HG03139 (cell line): ENCODE data around the gene TMEM120A.
"Not testable (repeated sequence)": the region's sequence is repeated elsewhere in the genome, so short reads cannot be mapped to it uniquely, and the experiment has no call there.

Experiments used
- ATAC-seq: cut with Tn5 transposase; IDR thresholded peaks from one replicate; pipeline ENCODE4 v1.9.1; 2021; ENCODE audit not compliant: unreplicated experiment

Gene TMEM120A

GRCh38 chr7:75994388-75995051, at the start of gene TMEM120A:
TMEM120A (minus strand) TSS chr7:75994595; CDS start chr7:75994570, 25 bp downstream.
- peak; percentile 89 for ATAC-seq

GRCh38 chr7:76040126-76040525, 45.7 kb upstream of the TMEM120A start:
- ATAC-seq: no peak

GRCh38 chr7:76037310-76037709, 42.9 kb upstream of the TMEM120A start:
- ATAC-seq: no peak

- ATAC-seq: no peak
These were observed 37.6 kb upstream of the TMEM120A start for GRCh38 chr7:76031964-76032363.

GRCh38 chr7:76029682-76030081, 35.3 kb upstream of the TMEM120A start:
- not testable (repeated sequence) for ATAC-seq

- no peak for ATAC-seq
These were observed 28.6 kb upstream of the TMEM120A start for GRCh38 chr7:76023002-76023401.

GRCh38 chr7:76022026-76022780, 27.8 kb upstream of the TMEM120A start:
- ATAC-seq: no peak

- ATAC-seq: no peak
These were observed 25.8 kb upstream of the TMEM120A start for GRCh38 chr7:76020031-76020714.

GRCh38 chr7:76018520-76018919, 24.1 kb upstream of the TMEM120A start:
- ATAC-seq: not testable (repeated sequence)

- ATAC-seq: no peak
These were observed 22.0 kb upstream of the TMEM120A start for GRCh38 chr7:76016191-76016947.

- ATAC-seq: no peak
These were observed 17.1 kb upstream of the TMEM120A start for GRCh38 chr7:76011442-76011861.

GRCh38 chr7:76009672-76010600, 15.5 kb upstream of the TMEM120A start:
- ATAC-seq: no peak

- no peak for ATAC-seq
These were observed 13.8 kb upstream of the TMEM120A start for GRCh38 chr7:76008156-76008687.

- not testable (repeated sequence) for ATAC-seq
These were observed 10.6 kb upstream of the TMEM120A start for GRCh38 chr7:76005004-76005403.

GRCh38 chr7:76003351-76003750, 9.0 kb upstream of the TMEM120A start:
- no peak for ATAC-seq

- no peak for ATAC-seq
These were observed 8.4 kb upstream of the TMEM120A start for GRCh38 chr7:76002822-76003221.

GRCh38 chr7:76002139-76002538, 7.7 kb upstream of the TMEM120A start:
- ATAC-seq: no peak

GRCh38 chr7:76000566-76000965, 6.2 kb upstream of the TMEM120A start:
- ATAC-seq: no peak

- ATAC-seq: no peak
These were observed 3.6 kb upstream of the TMEM120A start for GRCh38 chr7:75998038-75998437.

- no peak for ATAC-seq
These were observed 2.1 kb upstream of the TMEM120A start for GRCh38 chr7:75996476-75996875.
